KBM-7 (cell line): ENCODE results near the gene CAMK2G.
"Not testable (repeated sequence)": the region's sequence is repeated elsewhere in the genome, so short reads cannot be mapped to it uniquely, and the experiment has no call there.

Experiments used
- DNase-seq: peaks from one replicate; pipeline ENCODE4 v3.0.0-alpha.2; 2015
- in situ Hi-C: fragments of 300-500 bp; cut with MboI; formaldehyde crosslinking; loops from 2 replicates; pipeline ENCODE4 v1.14.3; 2020; ENCODE audit warnings: low sequenced_read_pairs, low pct_unique_long_range_greater_than_20kb, mixed read lengths

CAMK2G gene

GRCh38 chr10:73787031-73787800 lies 87.1 kb downstream of the CAMK2G start:
- in situ Hi-C loops, DNase-seq: not testable (repeated sequence)

GRCh38 chr10:73786512-73786885 lies 87.9 kb downstream of the CAMK2G start:
- in situ Hi-C loops = no loop called here
- DNase-seq = no peak

DNA sequence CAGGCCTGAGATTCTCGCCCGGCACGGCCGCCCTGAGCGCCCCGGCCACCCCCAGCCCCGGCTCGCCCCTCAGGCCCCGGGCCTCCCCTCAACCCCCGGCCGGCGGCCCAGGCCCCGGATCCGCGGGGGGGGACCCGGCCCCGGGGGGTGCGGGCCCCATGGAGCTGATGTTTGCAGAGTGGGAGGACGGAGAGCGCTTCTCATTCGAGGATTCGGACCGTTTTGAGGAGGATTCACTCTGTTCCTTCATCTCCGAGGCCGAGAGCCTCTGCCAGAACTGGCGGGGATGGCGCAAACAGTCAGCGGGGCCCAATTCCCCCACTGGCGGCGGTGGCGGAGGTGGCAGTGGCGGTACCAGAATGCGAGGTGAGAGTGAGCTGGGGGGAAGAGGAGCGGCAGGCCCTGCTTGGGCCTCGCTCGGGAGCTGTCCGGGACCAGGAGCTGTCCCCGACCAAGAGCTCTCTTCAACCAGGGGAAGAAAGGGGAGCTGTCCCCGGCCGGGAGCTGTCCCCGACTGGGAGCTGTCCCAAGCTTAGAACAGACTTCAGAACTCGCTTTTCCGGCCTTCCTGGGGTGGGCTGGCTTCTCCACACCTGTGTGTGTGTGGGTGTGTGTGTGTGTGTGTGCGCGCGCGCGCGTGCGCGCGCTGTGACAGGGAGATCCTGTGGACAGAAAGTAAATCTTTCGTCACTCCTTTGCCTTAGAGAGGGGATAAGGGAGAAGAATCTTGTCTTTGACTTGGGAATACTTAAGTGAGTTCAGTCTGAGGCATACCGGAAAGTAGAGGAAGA lies 88.4 kb downstream of the CAMK2G start:
- in situ Hi-C loops = no loop called here
- peak; percentile 55 for DNase-seq

DNA sequence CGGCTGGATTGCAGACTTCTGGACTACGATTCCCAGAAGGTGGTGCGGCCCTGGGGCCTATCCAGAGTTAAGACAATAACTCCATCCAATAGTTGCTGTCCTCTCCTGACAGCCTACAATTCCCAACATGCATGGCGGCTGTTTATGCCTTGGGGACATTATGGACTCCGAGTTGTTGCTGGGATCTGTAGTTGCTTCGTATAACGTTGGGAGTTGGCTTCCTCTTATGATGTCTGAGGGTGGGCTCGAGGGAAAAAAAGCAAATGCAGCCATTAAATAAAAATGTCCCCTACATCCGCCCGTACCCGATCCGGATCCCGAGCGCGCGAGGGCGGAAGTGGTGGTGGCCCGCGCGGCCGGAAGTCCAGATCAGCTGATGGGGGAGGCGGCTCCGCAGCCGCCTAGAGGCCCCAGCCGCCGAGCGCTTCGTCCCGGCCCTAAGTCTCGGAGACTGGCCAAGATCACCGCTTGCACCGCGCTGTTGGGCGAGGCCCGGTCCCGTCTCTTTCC lies 89.1 kb downstream of the CAMK2G start, which contains the start of gene ZSWIM8:
TSS of gene ZSWIM8 (plus strand) at position 396 of the 510 bp plus-strand sequence. CDS start 273 bp downstream, outside the sequence.
- in situ Hi-C loops = no loop called here
- DNase-seq = peak; percentile 95

- no peak for DNase-seq
- in situ Hi-C loops = no loop called here
Measured at GRCh38 chr10:73782749-73783085, 91.6 kb downstream of the CAMK2G start.

GRCh38 chr10:73781879-73782748 lies 92.2 kb downstream of the CAMK2G start, which contains the start of gene CHCHD1:
Gene CHCHD1, plus strand, starts transcription at chr10:73782048. Its CDS starts 28 bp downstream, at chr10:73782076.
- DNase-seq = peak; percentile 89
- in situ Hi-C loops = no loop called here

DNA sequence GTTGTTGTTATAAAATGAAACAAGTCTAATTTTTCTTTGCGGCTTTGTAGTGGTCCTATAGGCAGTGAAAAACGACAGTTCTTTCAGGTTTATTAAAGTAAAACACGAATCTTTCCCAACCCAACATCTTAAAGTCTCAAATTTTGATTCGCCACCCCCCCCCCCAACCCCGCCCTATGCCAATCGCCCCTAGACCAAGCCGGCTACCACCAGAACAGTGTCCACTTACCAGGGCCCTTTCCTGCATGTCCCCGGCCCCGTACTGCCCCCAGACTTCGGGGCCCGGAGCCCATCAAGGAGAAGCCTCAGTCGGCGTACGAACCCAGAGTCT lies 92.8 kb downstream of the CAMK2G start:
- DNase-seq = no peak
- in situ Hi-C loops = no loop called here

DNA sequence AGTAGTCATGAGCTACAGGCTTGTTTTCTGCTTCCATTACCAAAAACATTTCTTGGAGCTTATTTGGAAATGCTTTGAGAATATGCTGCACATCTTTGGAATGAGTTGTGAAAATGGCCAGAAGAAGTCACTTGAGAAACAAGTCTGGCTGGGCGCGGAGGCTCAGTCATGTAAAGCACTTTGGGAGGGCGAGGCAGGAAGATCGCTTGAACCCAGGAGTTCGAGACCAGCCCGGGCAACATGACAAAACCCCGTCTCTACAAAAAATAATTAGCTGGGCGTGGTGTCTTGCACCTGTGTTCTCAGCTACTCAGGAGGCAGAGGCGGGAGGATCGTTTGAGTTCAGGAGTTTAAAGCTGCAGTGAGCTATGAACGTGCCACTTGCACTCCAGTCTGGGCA lies 93.4 kb downstream of the CAMK2G start:
- in situ Hi-C loops = no loop called here

DNA sequence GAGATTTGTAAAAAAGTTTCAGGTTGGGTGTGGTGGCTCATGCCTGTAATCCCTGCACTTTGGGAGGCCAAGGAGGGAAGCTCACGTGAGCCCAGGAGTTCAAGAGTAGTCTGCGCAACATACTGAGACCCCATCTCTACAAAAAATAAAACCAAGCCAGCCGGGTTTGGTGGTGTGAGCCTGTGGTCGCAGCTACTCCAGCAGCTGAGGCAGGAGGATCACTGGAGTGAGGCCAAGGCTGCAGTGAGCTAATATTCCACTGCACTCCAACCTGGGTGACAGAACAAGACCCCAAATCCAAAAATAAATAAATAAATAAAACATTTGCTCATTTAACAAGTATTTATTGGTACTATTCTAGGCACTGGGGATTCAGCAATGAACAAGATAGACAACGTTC lies 94.1 kb downstream of the CAMK2G start:
- in situ Hi-C loops = no loop called here
- no peak for DNase-seq

More for the DNA sequence above, 93.4 kb downstream of the CAMK2G start:
- no peak for DNase-seq

GRCh38 chr10:73779539-73780197 lies 94.7 kb downstream of the CAMK2G start:
- in situ Hi-C loops = no loop called here
- no peak for DNase-seq

GRCh38 chr10:73779018-73779417 lies 95.3 kb downstream of the CAMK2G start:
- no peak for DNase-seq
- in situ Hi-C loops = no loop called here

- in situ Hi-C loops = no loop called here
- peak; percentile 55 for DNase-seq
Measured at GRCh38 chr10:73774637-73775036, 99.7 kb downstream of the CAMK2G start.

GRCh38 chr10:73773152-73773879 lies 101.0 kb downstream of the CAMK2G start:
- in situ Hi-C loops = no loop called here
- DNase-seq = no peak

- in situ Hi-C loops = no loop called here
- peak; percentile 74 for DNase-seq
Measured at GRCh38 chr10:73772281-73773151, 101.8 kb downstream of the CAMK2G start.

DNA sequence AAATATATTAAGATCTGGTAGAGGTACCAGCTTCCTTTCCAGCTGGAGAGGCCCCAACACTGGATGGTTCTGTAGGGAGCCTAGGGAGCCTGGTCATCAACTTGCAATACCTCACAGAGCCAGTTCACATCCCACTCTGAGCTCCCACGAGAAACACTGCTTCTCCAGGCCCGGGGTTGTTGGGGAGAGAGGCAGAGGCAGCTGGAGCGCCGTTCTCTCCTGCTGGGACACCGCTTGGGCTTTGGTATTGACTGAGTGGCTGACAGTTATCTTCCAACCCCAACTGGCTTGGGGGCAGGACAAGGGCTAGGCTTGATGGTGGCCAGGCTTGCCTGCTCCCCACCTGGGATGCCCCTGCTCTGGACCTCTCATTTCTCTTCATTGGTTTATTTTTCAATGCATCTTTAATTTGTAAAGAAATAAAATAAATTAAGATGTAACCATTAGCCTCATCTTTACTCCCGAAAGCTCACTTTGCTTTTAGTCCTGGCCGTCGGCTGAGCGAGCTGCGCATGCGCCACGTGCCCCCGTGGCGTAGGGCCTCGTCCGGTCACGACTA lies 102.6 kb downstream of the CAMK2G start:
- no peak for DNase-seq
- in situ Hi-C loops = no loop called here

GRCh38 chr10:73769396-73769795 lies 105.0 kb downstream of the CAMK2G start:
- no peak for DNase-seq
- in situ Hi-C loops = no loop called here

GRCh38 chr10:73768881-73769280 lies 105.5 kb downstream of the CAMK2G start:
- no peak for DNase-seq
- in situ Hi-C loops = no loop called here
